GM23338 (cell line): ENCODE measurements around the gene CABP2. TPM values are rescaled to one million over a fixed set of nuclear protein-coding genes. Genes with fewer than 3 reads are reported as not detected.

Source experiments
- ATAC-seq: fragments of 200-7000 bp; cut with Tn5 transposase; 3 replicates; pipeline ENCODE4 v1.9.1; 2020
- DNase-seq: peaks from one replicate; pipeline ENCODE4 v3.0.0-alpha.2; 2015; ENCODE audit warnings: low spot score
- H2AFZ ChIP-seq: fragments of 200-600 bp; sonication (generic); 2 replicates; pipeline ENCODE4 v1.8.0; 2016; ENCODE audit warnings: antibody characterized with exemption, mild to moderate bottlenecking, moderate library complexity
- H3F3A ChIP-seq: fragments of 200-600 bp; sonication (generic); replicated peaks from 2 replicates; pipeline ENCODE4 v1.8.0; 2017; ENCODE audit warnings: antibody characterized with exemption, mixed run types, low read depth
- H3K27ac ChIP-seq: fragments of 200-600 bp; sonication (generic); 2 replicates; pipeline ENCODE4 v1.6.1; 2016; ENCODE audit warnings: low read depth
- H3K27me3 ChIP-seq: fragments of 200-600 bp; sonication (generic); 2 replicates; pipeline ENCODE4 v1.8.0; 2016; ENCODE audit warnings: mild to moderate bottlenecking, mixed run types, moderate library complexity; ENCODE audit not compliant: insufficient read depth
- H3K36me3 ChIP-seq: fragments of 200-600 bp; sonication (generic); 2 replicates; pipeline ENCODE4 v1.8.0; 2016; ENCODE audit warnings: mild to moderate bottlenecking; ENCODE audit not compliant: insufficient read depth
- H3K4me1 ChIP-seq: fragments of 200-600 bp; sonication (generic); 2 replicates; pipeline ENCODE4 v1.8.0; 2016; ENCODE audit warnings: mild to moderate bottlenecking, moderate library complexity; ENCODE audit not compliant: insufficient read depth
- H3K4me2 ChIP-seq: fragments of 200-600 bp; sonication (generic); 2 replicates; pipeline ENCODE4 v1.7.1; 2017; ENCODE audit warnings: mixed run types
- H3K4me3 ChIP-seq: fragments of 200-600 bp; sonication (generic); 2 replicates; pipeline ENCODE4 v1.6.1; 2016; ENCODE audit warnings: mixed run types
- H3K79me2 ChIP-seq: fragments of 200-600 bp; sonication (generic); replicated peaks from 2 replicates; pipeline ENCODE4 v1.8.0; 2017; ENCODE audit warnings: mild to moderate bottlenecking; ENCODE audit not compliant: insufficient read depth
- H3K9me2 ChIP-seq: fragments of 200-600 bp; sonication (generic); 2 replicates; pipeline ENCODE4 v1.8.0; 2017; ENCODE audit not compliant: insufficient read depth
- H4K20me1 ChIP-seq: fragments of 200-600 bp; sonication (generic); replicated peaks from 2 replicates; pipeline ENCODE4 v1.8.0; 2017; ENCODE audit warnings: mild to moderate bottlenecking; ENCODE audit not compliant: insufficient read depth
- H3K27ac Mint-ChIP-seq: 2 replicates; pipeline ENCODE4 v1.8.0; 2020; ENCODE audit warnings: inconsistent platforms, mild to moderate bottlenecking, moderate library complexity, mixed read lengths
- H3K27me3 Mint-ChIP-seq: 3 replicates; pipeline ENCODE4 v1.8.0; 2022; ENCODE audit warnings: low read depth, mild to moderate bottlenecking, moderate library complexity, mixed read lengths, inconsistent platforms; ENCODE audit not compliant: insufficient read depth, poor library complexity
- H3K36me3 Mint-ChIP-seq: 3 replicates; pipeline ENCODE4 v1.8.0; 2021; ENCODE audit warnings: low read depth, mild to moderate bottlenecking, inconsistent platforms, moderate library complexity, mixed read lengths
- H3K4me1 Mint-ChIP-seq: 3 replicates; pipeline ENCODE4 v1.8.0; 2020; ENCODE audit warnings: mild to moderate bottlenecking, inconsistent platforms, mixed read lengths
- H3K4me3 Mint-ChIP-seq: 3 replicates; pipeline ENCODE4 v1.8.0; 2021; ENCODE audit warnings: moderate library complexity, mild to moderate bottlenecking, inconsistent platforms, mixed read lengths
- H3K9me3 Mint-ChIP-seq: 3 replicates; pipeline ENCODE4 v1.8.0; 2020; ENCODE audit warnings: moderate library complexity, mild to moderate bottlenecking, inconsistent platforms, mixed read lengths
- CREB1 ChIP-seq: fragments of 250-450 bp; sonication (Bioruptor Pico); IDR thresholded peaks from 2 replicates; pipeline ENCODE4 v1.5.0; 2020; ENCODE audit warnings: low read depth, mild to moderate bottlenecking, moderate library complexity
- CTCF ChIP-seq, 2 experiments: fragments of 200-600 bp in 1 of 2; sonication (generic) in 1 of 2; conservative IDR thresholded peaks; 2 replicates each; pipeline versions ENCODE4 v1.5.1 to v1.6.1; 2016 to 2017; ENCODE audit warnings: antibody characterized with exemption in 2 of 2, low read depth in 2 of 2, mild to moderate bottlenecking in 2 of 2, moderate library complexity in 1 of 2
- ETS1 ChIP-seq: IDR thresholded peaks from 2 replicates; pipeline ENCODE4 v1.6.1; 2016; ENCODE audit warnings: antibody characterized with exemption
- EZH2 ChIP-seq: fragments of 200-600 bp; sonication (generic); IDR thresholded peaks from one replicate; pipeline ENCODE4 v1.8.0; 2017; ENCODE audit warnings: antibody characterized with exemption, mild to moderate bottlenecking, low read depth; ENCODE audit not compliant: unreplicated experiment
- EZH2phosphoT487 ChIP-seq: fragments of 200-600 bp; sonication (generic); IDR thresholded peaks from one replicate; pipeline ENCODE4 v1.8.1; 2018; ENCODE audit warnings: antibody characterized with exemption; ENCODE audit not compliant: unreplicated experiment
- JUNB ChIP-seq: IDR thresholded peaks from one replicate; pipeline ENCODE4 v1.6.1; 2016; ENCODE audit warnings: antibody characterized with exemption; ENCODE audit not compliant: unreplicated experiment
- NANOG ChIP-seq: IDR thresholded peaks from 2 replicates; pipeline ENCODE4 v1.6.1; 2016; ENCODE audit warnings: antibody characterized with exemption, borderline replicate concordance
- POLR2AphosphoS5 ChIP-seq: IDR thresholded peaks from 2 replicates; pipeline ENCODE4 v1.6.1; 2016; ENCODE audit warnings: antibody characterized with exemption, low read depth
- REST ChIP-seq: IDR thresholded peaks from one replicate; pipeline ENCODE4 v1.6.1; 2018; ENCODE audit warnings: antibody characterized with exemption; ENCODE audit not compliant: unreplicated experiment
- STAT1 ChIP-seq: IDR thresholded peaks from one replicate; pipeline ENCODE4 v1.6.1; 2016; ENCODE audit warnings: antibody characterized with exemption; ENCODE audit not compliant: unreplicated experiment
- ZNF114 ChIP-seq: fragments of 250-450 bp; sonication (Bioruptor Pico); IDR thresholded peaks from 2 replicates; pipeline ENCODE4 v1.5.0; 2020; ENCODE audit warnings: mild to moderate bottlenecking, moderate library complexity
- ZNF331 ChIP-seq: fragments of 250-450 bp; sonication (Bioruptor Pico); IDR thresholded peaks from 2 replicates; pipeline ENCODE4 v1.5.0; 2020; ENCODE audit warnings: low read depth, mild to moderate bottlenecking, moderate library complexity
- ZNF462 ChIP-seq: fragments of 250-450 bp; sonication (Bioruptor Pico); IDR thresholded peaks from 2 replicates; pipeline ENCODE4 v1.5.0; 2020; ENCODE audit warnings: mild to moderate bottlenecking, moderate library complexity
- polyA plus RNA-seq: library from polyadenylated mRNA; unstranded; fragments of >200 nt; fragmentation: Nextera tagmentation; extraction: Ambion mirVana; gene quantifications from 2 replicates; pipeline ENCODE4 v1.2.1, GENCODE V29; 2016
- total RNA-seq: library from RNA; depleted of rRNA; stranded (reverse); fragments of >200 nt; shearing (Covaris generic); gene quantifications from 2 replicates; pipeline ENCODE4 v1.2.3, GENCODE V29; 2014

CABP2 gene
- total and polyA plus RNA-seq, 2 experiments from 2014 or later = not detected

- TF ChIP-seq NANOG (no peak), ZNF462 (no peak), ZNF331 (CRISPR knock-in tag) (no peak), EZH2 (no peak), STAT1 (no peak), EZH2phosphoT487 (no peak)
These were observed 19.7 kb upstream of the CABP2 start (continued) for GRCh38 chr11:67542971-67543370.

GRCh38 chr11:67542169-67542568 is 18.9 kb upstream of the CABP2 start:
- no peak overlapping the region for H3K4me3 ChIP-seq
- no peak overlapping the region; the same call in 1 of the 2 replicates for H2AFZ ChIP-seq
- no peaks in the 10 kb centered on the region for H3K36me3 ChIP-seq
- no peaks in the 10 kb centered on the region for H3K9me2 ChIP-seq
- no peak overlapping the region for H3K27ac Mint-ChIP-seq
- H3K36me3 Mint-ChIP-seq = no peaks in the 10 kb centered on the region
- H3K9me3 Mint-ChIP-seq = peaks cover 3% of the 10 kb centered on the region; the same call in 2 of the 3 replicates
- ATAC-seq (no peak), DNase-seq (no peak)
- H3F3A ChIP-seq = no peaks in the 10 kb centered on the region
- no peaks in the 10 kb centered on the region for H3K27me3 ChIP-seq
- H3K4me2 ChIP-seq = no peak overlapping the region
- no peak overlapping the region for H3K27ac ChIP-seq
- no peak overlapping the region for H3K4me3 Mint-ChIP-seq
- peaks cover 3% of the 10 kb centered on the region for H3K27me3 Mint-ChIP-seq
- H4K20me1 ChIP-seq = no peaks in the 10 kb centered on the region
- H3K4me1 Mint-ChIP-seq = peaks cover 5% of the 10 kb centered on the region
- 0 out of 2 replicates have a peak, but pooled peaks cover 5% of the 10 kb centered on the region for H3K4me1 ChIP-seq
- H3K79me2 ChIP-seq = no peaks in the 10 kb centered on the region
- no peak for TF ChIP-seq POLR2AphosphoS5
- no peak for TF ChIP-seq CREB1 (CRISPR knock-in tag)
- TF ChIP-seq ETS1 = no peak
- TF ChIP-seq JUNB = no peak
- no peak for TF ChIP-seq REST
- TF ChIP-seq CTCF (conservative IDR thresholded peaks at IDR 0.05; ENCODE audit: low read depth in 2 of 2) = no peak
- no peak for TF ChIP-seq EZH2phosphoT487
- no peak for TF ChIP-seq EZH2
- TF ChIP-seq ZNF331 (CRISPR knock-in tag) = no peak
- no peak for TF ChIP-seq NANOG
- no peak for TF ChIP-seq ZNF114 (CRISPR knock-in tag)
